ENCODE data around the gene FAM174C.
A peak's percentile ranks its signal among the peaks of the same experiment; 100 is the strongest.
"Not testable (repeated sequence)": the region's sequence is repeated elsewhere in the genome, so short reads cannot be mapped to it uniquely, and the experiment has no call there.

Gene FAM174C

DNA sequence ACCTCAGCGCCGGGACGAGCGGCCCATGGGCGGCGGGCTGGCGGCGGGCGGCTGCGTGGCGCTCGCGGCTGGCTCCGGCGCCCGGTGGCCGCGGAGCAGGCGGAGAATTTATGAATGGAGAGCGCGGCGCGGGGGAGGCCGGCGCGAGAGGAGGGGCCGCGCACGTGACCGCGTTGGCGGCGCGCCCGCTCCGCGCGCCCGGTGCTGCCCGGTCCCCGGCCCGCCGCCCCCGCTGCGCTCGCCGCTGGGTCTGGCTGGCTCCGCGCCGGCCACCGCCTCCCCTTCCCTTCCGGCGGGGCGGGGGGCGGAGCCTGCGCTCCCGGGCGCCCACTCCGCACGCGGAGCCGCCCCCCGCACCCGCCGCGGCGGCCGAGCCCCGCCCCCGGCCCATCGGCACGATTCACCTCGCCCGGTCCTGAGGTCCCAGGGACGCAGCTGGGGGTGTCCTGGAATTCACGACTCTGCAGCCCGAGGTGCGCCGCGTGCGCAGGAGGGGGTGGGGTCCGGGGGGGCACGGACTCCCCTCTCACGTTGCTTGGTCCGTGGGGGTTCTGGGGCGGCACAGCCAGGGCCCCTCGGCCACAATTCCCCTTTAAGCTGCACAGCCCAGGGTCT is 37.5 kb upstream of the FAM174C start, which contains the start of gene CBARP:
TSS of gene CBARP (minus strand) at position 252 of the 615 bp plus-strand sequence. CDS start 1,905 bp downstream, outside the sequence.
- no peak for DNase-seq

DNA sequence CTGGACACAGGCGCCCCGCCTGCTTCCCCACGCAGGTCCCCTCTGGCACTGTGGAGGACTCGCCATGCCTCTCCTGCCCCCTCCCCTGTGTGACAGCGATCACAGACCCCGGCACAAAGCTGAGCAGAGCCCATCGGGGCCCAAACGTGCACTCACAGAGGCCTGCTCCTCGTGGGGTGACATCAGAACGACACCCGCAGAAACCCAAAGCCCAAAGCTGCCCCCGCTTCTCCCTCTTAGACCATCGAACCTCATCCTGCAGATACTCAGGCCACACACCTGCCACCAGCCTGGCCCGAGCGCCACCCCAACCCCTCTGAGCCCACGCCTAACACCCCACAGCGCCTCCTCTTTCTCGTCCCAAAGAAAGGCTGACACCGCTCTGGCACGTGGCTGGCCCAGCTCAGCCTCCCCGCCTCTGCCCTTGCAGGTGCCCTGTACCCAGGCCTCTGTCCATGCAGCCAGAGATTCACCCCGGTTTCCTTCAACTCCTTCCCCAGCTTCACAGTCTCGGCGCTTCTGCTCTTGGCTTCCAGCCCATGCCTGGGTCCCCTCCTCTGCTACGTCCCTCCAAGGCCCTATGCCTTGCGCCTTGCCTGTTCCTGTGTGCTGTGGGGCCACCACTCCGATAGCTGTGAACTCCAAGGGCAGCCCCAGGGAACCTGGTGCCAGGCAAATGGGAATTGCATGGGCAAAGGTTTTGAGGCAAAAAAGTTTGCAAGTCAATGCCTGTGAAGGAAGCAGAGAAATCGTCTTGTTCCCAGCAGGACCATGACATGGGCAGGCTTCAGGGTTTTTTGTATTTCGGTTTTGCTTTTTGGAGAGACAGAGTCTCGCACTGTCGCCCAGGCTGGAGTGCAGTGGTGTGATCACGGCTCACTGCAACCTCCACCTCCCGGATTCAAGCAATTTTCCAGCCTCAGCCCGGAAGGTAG is 36.7 kb upstream of the FAM174C start:
- no peak for DNase-seq

DNA sequence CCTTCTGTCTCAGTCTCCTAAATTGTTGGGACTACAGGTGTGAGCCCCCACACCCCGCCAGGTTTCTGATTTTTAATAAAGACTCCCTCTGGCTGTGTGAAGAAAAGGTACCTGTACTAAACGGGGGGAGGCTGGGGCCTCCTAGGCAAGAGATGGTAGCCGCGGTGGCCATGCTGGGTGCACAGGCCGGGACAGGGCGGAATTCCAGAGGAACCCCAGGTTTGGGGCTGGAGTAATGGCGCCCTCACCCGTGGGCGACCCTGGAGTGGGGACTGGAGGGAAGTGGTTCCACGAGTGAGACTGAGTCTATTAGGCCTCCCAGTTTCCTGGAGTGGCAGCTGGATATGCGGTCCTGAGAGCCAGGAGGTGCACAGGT is 35.9 kb upstream of the FAM174C start:
- no peak for DNase-seq

DNA sequence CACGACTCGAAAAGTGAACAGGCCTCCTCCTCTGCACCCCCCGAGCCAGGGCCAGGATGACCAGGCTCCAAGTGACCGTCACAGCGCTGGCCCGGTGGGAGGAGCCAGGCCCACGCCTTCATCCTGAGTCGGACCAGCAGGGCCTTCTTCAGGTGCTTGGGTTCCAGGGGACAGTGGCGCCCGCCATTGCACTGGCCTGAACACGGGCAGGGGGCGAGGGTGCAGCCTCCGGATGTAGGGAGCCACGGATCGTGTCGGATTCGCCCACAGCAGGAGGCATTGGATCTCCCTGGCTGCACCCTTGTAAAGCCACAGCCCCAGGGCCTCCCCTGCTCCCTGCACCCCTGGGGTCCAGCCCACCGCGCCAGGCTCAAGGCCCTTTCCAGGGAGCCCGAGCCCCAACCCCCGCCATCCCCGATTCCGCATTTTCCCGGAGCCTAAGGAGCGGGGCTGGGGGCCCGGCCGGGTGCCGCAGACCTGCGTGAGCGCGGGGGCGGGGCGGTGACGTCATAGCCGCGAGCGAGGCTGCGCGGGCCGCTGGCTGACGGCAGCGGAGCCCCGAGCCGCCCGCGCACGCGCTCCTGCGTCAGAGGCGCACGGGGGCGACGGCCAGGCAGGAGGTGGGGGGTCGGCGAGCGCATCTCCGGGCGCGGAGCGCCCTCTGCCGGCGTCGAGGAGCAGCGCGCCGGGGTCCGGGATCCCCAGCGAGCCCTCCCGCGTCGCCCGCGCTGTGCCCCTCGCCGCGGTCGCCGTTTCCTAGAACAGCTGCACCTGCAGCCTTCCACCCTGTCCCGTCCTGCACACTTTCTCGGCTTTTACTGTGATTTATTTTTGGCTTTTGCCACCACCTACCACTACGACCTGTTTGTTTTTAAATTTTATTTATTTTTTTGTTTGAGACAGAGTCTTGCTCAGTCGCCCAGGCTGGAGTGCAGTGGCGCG is 35.3 kb upstream of the FAM174C start:
- peak; percentile 91 for DNase-seq

DNA sequence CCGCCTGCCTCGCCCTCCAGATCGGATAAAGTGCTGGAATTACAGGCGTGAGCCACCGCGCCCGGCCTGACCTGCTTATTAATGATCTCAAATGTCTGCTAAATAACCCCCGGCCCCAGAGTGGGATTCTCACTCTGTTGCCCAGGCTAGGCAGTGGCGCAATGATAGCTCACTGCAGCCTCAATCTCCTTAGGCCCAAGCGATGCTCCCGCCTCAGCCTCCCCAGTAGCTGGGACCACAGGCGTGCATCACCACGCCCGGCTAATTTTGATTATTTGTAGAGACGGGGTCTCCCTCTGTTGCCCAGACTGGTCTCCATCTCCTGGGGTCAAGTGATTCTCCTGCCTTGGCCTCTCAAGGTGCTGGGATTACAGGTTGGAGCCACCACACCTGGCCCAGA is 34.4 kb upstream of the FAM174C start:
- no peak for DNase-seq

DNA sequence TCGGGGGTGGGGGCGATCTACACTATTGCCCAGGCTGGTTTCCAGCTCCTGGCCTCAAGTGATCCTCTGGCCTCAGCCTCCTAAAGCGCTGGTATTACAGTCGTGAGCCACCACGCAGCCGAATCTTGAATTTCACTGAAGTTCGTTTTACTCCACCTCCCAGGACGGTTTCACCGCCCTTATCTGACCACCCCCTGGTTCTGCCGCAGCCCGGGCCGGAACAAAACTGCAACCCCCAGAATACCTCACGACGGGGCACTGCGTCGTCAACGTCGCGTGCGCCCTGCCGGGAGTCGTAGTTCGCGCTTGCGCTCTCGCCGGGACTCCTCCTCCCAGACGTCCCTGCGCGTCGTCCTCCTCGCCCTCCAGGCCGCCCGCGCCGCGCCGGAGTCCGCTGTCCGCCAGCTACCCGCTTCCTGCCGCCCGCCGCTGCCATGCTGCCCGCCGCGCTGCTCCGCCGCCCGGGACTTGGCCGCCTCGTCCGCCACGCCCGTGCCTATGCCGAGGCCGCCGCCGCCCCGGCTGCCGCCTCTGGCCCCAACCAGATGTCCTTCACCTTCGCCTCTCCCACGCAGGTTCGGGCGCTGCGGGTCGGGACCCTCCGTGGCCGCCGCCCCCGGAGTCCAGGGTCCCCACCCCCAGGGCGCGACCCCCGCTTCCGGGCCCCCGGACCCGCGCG is 33.8 kb upstream of the FAM174C start, which contains the start of gene ATP5F1D:
TSS of gene ATP5F1D (plus strand) at position 335 of the 679 bp plus-strand sequence. CDS start at position 435, 100 bp downstream.
- peak; percentile 92 for DNase-seq

DNA sequence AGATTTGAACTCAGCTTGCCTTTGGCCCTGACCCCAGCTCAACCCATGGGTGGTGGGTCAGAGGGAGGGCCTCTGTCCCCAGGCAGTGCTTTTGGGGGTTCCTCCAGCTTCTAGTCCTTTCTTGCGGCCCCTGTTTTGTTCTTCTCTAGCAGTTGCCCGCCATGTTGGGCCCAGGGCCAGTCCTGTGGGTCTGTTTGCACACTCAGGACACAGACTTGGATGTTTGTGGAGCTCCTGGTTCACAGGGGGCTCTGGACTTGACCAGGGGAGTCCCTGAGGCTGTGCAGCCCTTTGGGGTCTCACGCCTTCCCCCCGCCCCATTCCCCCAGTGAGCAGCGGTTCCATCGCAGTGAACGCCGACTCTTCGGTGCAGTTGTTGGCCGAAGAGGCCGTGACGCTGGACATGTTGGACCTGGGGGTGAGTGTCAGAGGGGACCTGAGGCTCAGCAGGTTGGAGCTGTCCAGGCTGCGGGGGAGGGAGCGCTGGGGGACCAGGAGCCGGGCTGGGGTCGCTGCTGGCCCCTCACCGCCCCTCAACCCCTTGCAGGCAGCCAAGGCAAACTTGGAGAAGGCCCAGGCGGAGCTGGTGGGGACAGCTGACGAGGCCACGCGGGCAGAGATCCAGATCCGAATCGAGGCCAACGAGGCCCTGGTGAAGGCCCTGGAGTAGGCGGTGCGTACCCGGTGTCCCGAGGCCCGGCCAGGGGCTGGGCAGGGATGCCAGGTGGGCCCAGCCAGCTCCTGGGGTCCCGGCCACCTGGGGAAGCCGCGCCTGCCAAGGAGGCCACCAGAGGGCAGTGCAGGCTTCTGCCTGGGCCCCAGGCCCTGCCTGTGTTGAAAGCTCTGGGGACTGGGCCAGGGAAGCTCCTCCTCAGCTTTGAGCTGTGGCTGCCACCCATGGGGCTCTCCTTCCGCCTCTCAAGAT is 31.3 kb upstream of the FAM174C start:
- DNase-seq, result peak; percentile 85

DNA sequence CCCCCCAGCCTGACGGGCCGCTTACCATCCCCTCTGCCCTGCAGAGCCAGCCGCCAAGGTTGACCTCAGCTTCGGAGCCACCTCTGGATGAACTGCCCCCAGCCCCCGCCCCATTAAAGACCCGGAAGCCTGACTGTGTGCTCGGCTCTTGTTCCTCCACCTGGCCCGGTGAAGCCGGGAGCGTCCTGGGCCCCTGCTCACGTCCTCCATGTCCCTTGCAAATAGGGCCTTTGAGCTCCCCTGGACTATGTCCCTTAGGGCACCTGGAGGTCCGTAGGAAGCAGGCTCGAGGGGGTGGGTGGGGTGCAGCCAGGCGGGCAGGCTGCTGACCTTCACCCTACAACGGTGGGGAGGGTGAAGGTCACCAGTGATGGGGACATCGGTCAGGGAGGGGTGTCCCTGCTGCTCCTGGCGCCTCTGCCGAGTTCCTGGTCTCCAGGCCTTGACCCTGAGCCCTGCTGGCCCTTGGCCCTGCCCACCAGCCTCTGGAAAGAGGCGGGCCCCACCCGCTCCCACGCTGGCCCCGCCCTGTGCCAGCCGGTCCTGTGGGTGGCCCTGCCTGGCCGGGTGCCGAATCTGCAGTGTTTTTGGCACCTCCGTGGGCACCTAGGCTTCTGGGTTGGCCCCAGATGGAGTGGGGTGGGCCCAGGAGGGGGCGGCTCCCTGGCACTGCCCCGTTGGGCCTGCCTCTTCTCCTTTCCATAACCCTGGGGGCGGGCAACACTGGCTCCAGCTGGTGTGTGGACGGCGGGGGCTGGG is 30.5 kb upstream of the FAM174C start:
- DNase-seq, result no peak

DNA sequence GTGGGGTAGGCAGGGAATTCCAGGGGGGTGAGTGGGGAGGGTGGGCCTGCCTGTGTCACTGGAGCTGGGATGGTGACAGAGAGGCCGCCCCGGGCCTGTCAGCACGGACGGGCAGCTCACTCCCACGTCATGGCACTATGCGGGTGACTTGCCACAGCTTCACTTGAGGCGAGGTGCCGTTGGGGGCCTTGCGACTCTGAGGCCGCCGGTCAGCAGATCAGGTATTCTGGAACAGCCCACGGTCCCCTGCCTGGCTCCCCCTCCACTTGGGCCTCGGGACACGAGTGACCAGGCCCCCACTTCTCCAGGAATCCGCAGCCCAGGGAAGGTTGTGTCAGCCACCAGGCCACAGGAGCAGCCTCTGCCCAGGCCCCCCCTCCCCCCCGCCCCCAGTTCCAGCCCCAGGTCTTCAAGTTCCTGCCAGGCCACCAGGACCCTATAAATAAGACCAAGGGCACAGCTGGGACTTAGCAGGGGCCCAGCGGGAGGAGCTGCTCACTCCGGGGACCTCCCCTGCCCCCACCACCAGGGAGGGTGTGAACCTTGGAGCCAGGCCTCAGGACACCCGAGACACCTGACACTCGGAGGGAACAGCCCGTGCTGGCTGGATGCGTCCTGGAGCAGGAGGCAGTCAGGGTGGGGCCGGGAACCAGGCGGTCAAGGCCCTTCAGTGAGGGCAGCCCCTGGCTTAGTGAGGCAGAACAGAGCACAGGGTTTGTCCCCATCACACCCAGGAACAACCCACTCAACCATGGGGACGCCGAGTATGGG is 29.7 kb upstream of the FAM174C start:
- DNase-seq, result no peak

DNA sequence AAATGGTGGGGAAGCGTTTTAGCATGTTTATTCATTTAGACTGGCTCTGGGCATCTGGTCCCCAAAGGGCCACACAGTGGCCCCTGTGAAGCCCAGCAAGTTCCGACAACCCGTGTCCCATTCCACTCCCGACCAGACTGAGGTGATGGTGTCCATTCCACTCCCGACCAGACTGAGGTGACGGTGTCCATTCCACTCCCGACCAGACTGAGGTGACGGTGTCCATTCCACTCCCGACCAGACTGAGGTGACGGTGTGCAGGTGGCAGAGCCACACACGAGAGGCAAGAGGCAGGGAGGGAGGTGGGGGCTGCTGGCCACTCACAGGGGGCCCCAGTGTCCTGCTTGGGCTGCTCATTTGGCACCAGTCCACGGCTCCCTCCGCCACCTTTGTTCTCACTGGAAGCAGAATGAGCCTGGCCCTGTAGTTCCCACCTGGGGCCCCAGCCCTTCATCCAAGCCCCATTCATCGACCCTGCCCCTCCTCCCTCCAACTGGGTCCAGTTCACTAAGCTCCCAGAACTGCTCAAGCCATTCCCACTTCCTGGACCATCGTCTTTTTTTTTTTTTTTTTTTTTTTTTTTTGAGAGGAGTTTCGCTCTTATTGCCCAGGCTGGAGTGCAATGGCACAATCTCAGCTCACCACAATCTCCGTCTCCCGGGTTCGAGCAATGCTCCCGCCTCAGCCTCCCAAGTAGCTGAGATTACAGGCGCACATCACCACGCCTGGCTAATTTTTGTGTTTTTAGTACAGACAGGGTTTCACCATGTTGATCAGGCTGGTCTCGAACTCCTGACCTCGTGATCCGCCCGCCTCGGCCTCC is 28.9 kb upstream of the FAM174C start:
- DNase-seq, result not testable (repeated sequence)

DNA sequence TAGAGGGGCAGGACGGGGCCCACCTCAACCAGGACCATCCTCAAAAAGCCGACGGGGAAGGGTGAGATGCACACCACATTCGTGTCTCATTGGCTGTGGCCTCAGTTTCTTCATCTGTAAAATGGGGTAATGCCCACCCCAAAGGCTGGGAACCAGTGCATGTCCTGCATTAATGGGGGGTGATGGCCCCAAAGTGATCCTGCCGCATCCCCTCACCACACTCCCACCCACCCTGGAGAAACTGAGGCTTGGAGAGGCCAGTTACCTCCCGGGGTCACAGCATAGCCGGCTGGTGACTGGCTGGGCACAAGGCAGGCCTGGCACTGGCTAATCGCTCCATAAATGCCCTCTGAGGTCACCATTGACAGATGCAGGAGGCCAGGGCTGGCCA is 27.6 kb upstream of the FAM174C start:
- DNase-seq, result no peak

DNA sequence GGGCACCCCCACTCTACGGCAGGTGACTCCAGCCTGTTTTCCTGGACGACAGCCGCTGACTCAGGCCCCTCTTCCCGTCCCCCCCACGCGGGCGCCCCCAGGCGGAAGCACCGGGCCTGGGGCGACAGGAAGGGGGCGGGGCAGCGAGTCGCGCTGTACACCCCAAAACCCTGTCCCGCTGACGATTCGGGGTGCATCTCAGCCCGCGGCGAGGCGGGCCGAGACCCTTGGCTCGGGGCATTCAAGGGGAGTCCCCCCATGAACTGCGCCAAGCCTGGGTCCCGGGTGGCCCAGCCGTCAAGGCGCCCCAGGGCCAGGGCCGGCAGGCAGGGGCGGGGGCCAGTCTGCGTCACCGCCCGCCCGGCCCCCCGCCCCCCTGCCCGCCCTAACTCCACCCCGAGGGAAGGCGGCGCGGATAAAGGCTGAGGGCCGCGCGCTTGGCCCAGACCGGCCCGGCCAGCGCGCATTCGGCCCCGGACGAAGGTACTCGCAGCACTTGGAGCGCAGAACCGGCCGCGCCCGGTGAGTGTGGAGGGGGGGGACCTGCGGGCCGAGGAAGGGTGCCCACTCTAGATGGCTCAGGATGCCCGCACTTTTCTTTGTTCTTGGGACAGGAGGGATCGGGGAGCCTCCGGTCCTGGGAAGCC is 27.1 kb upstream of the FAM174C start, which contains the start of gene MIDN:
TSS of gene MIDN (plus strand) at position 445 of the 647 bp plus-strand sequence. CDS start 1,714 bp downstream, outside the sequence.
- DNase-seq, result peak; percentile 59

DNA sequence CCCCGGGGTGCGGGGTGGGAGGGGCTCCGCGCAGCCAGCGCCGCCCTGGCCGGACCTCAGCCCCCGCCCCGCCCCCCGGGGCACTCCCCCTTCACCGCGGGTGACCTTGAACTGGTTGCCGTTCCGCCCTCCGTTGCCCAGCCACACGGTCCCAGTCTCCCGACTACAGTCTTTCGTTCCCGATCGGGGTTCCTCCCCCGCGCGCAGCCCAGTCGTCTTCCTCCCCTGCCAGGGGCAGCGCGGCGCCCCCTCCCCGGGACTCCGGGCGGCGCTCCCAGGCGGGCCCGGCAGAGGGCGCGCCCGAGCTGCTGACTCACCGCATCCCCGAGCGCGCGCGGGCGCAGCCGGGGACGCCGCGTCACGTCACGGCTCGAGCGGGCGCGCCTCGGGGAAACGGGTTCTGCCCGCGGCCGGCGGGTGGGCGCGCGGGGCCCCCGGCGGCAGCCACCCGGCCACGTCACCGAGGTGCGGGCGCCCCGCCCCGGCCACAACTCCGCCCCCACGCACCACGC is 26.5 kb upstream of the FAM174C start:
- DNase-seq, result peak; percentile 81

DNA sequence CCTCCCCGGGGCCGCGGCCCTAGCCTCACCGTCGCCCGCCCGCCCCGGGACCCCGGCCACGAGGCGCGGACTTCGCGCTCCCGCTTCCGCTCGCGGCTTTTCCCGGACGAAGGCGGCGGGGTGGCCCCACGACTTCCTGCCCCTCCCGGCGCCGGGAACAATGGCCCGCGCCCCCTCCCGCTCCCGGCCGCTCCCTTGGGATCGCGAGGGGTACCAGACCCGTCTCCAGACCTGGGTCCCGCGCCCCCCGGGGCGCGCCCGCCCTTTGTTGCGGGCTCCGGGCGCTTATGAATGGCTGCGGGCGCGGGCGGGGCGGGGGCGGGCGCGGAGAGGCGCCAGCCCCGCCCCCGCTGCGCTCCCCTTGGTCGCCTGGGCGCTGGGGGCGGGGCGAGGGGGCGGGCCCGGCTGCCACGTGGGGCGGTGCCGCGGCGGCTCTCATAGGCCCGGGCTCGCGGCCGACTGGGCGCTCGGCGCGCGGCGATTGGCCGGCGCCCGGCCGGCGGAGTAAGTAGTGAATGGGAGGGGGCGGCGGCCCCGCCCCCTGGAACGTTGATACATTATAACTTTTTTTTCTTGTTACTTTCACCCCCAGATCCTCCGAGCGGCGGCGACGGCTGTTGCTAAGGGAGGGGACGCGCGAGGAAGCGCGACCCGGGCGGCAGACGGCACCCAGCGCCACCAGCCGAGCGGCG is 25.9 kb upstream of the FAM174C start:
- peak; percentile 92 for DNase-seq

DNA sequence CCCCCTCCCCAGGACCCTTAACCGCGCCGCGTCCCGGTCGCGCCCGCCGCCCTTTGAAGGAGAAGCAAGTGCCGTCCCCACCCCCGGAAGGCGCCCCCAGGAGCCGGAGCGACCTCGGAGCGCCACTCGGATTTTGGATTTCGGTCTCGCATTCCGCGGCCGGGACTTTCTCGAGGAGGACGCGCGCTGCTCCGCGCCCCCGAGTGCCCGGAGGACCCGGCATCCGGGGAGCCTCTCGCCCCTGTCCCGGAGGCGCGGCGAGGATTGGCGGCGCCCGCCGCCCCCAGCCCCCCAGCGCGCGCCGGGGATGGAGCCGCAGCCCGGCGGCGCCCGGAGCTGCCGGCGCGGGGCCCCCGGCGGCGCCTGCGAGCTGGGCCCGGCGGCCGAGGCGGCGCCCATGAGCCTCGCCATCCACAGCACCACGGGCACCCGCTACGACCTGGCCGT is 25.3 kb upstream of the FAM174C start:
- DNase-seq, result no peak

DNA sequence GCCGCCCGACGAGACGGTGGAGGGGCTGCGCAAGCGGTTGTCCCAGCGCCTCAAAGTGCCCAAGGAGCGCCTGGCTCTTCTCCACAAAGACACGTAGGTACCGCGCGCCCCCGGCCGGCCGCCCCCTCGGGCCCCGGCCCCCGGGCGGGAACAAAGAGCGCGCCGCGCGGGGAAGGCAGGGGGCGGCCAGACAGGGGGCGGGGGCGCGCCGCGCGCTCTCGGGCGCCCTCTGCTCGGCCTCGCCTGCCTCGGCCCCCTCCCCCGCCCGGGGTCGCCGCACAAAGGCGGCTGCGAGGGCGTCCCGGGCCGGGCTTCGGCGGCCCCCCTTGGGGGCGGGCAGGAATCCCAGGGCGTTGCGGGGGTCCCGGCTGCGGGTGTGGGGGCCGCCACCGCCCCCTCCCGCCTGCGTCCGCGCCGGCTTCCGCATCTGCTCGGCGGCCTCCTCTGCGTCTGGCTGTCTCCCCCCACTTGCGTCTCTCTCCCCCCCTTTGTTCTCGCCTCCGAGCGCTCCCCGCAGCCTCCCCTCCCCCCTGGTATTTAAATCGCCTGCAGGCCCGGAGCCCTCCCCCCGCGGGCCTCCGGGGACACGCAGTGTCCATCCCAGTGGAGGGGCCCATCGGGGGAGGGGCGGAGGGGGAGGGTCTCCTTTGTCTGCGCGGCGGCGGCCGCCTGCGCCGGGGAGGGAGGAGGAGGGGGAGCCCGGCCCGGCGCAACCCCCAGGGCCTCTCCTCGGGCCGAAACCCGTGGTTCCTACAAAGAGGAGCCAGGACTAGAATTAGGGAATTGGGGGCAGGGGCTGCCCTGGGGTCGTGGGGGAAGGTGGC is 24.7 kb upstream of the FAM174C start:
- no peak for DNase-seq
